AG04449 (cell line): ENCODE measurements around the gene XG.
"Not testable (repeated sequence)": the region's sequence is repeated elsewhere in the genome, so short reads cannot be mapped to it uniquely, and the experiment has no call there.

Experiments used
- CTCF ChIA-PET: fragments of 350-600 bp; formaldehyde crosslinking; extraction: SDS; loops from one replicate; lab custom pipeline; 2021; ENCODE audit warnings: antibody characterized with exemption; lab: Yijun Ruan, JAX
- POLR2A ChIA-PET: fragments of 400-600, 350-600 bp; formaldehyde crosslinking; extraction: SDS; loops from one replicate; lab custom pipeline; 2020; ENCODE audit warnings: antibody characterized with exemption, inconsistent platforms; lab: Yijun Ruan, JAX
- DNase-seq: peaks from one replicate; pipeline ENCODE4 v3.0.0-alpha.2; 2010; ENCODE audit warnings: low read depth, low spot score
- H3K4me3 ChIP-seq: 2 replicates; pipeline ENCODE4 v1.5.1; 2011; ENCODE audit warnings: low read depth, mild to moderate bottlenecking, control low read depth, low read length
- TF ChIP-seq, protein P1 (sequence below): IDR thresholded peaks from one replicate; pipeline ENCODE4 v1.5.1; 2011; ENCODE audit warnings: mild to moderate bottlenecking, moderate library complexity, low read length, control low read depth, inconsistent platforms; ENCODE audit not compliant: insufficient read depth; ENCODE audit errors: missing control alignments

XG gene

DNA sequence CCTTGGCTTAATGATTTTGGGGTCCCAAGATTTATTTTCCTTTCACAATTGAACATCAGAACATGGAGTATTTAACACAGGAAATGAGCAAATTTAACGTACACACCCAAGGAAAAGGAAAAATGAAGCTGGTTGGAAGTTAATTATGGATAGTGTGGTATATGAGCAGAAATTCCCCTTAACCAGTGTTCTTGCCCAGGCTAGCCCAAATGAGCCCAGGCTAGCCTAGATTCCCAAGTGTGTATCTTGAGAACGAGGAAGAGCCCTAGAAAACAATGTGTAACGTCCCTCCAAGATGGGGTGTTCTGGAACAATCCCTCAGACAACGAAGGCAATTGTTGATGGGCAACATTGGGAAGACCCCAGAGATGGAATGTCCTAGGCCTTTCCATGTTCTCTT lies 33.7 kb downstream of the XG start:
- no peak for DNase-seq
- TF ChIP-seq, protein P1, sequence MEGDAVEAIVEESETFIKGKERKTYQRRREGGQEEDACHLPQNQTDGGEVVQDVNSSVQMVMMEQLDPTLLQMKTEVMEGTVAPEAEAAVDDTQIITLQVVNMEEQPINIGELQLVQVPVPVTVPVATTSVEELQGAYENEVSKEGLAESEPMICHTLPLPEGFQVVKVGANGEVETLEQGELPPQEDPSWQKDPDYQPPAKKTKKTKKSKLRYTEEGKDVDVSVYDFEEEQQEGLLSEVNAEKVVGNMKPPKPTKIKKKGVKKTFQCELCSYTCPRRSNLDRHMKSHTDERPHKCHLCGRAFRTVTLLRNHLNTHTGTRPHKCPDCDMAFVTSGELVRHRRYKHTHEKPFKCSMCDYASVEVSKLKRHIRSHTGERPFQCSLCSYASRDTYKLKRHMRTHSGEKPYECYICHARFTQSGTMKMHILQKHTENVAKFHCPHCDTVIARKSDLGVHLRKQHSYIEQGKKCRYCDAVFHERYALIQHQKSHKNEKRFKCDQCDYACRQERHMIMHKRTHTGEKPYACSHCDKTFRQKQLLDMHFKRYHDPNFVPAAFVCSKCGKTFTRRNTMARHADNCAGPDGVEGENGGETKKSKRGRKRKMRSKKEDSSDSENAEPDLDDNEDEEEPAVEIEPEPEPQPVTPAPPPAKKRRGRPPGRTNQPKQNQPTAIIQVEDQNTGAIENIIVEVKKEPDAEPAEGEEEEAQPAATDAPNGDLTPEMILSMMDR = no peak
- CTCF ChIA-PET = no interaction called here
- POLR2A ChIA-PET = no interaction called here
- no peak overlapping the region for H3K4me3 ChIP-seq

DNA sequence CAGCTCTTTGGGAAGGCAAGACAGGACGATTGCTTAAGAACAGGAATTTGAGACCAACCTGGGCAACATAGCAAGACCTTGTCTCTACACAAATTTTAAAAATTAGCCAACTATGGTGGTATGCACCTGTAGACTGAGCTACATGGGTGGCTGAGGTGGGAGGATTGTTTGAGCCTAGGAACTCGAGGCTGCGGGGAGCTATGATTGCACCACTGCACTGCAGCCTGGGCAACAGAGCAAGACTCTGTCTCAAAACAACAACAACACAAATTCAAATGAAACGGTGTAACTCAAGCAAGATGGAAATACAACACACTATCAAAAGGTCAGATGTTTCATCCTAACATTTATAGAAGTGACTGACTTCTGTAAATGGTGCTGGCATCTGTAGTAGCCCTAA lies 37.1 kb downstream of the XG start:
- TF ChIP-seq, protein P1 = no peak
- no peak overlapping the region for H3K4me3 ChIP-seq
- CTCF ChIA-PET = no interaction called here
- no peak for DNase-seq
- POLR2A ChIA-PET = no interaction called here

DNA sequence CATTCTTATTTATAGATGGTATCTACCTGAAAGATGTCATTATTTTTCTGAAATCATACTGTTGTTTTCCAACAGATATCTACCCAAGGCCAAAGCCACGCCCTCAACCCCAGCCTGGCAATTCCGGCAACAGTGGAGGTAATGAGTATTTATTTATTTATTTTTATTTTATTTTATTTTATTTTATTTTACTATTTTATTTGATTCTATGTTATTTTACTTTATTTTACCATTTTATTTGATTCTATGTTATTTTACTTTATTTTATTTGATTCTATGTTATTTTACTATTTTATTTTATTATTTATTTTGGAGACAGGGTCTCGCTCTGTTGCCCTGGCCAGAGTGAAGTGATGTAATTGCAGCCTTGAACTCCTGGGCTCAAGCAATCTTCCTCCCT lies 37.7 kb downstream of the XG start:
- POLR2A ChIA-PET = no interaction called here
- TF ChIP-seq, protein P1 = no peak
- CTCF ChIA-PET = no interaction called here
- no peak overlapping the region for H3K4me3 ChIP-seq
- no peak for DNase-seq

DNA sequence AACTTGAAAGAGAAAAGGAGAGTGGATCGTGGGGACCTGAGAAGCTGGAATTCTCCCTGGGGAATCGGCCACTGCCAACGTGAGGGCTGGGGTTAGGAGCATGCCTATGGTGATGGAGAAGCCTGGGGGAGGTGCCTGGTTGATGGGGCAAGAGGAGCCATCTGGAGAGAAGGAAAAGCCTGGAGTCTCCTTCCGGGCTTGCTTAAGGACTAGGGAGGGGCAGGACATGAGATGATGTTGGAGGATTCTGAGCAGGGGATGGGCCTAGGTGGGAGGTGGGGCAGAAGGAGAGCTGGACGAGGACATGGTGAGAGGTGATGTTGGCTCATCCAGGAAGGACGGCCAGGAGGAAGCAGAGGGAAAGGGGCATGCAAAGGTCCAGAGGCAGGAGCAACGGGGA lies 41.9 kb downstream of the XG start:
- no peak overlapping the region for H3K4me3 ChIP-seq
- ChIA-PET POLR2A (no interaction called here), CTCF (no interaction called here)
- no peak for DNase-seq
- TF ChIP-seq, protein P1 = no peak

DNA sequence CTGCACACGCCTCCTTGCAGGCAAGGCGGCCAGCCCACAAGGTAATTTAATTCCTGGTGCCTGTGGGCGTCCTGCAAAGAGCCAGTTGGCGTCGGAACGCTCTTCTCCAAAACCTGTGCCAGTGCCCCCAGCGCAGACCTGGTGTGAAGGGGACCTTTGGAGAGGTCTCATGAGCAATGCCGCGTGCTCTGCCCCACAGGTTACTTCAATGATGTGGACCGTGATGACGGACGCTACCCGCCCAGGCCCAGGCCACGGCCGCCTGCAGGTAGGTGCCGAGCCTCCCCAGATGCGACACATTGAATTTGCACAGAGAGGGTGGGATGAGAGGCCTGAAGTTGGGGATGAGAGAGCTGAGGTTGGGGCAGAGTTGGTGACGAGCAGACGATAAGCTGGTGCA lies 42.5 kb downstream of the XG start:
- CTCF ChIA-PET = no interaction called here

DNA sequence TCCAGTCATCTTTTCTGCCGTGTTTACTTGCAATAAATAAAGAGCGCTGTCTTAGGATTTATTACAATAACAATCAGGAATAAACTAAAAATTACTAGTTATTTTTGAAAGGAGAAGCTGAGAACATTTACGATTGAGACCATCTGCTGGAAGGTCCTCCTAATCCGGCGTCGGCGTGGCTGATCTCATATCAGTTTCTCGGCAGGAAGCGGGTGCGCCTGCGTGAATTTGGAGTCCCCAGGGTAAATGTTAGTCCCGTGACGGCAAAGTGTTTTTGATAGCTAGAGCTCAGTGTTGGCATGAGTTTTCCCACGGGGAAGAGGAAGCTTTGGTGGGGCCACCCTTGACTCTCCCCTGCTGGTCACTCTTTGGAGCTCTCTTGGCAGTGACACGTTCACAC lies 45.0 kb downstream of the XG start:
- DNase-seq, H3K4me3 ChIP-seq, POLR2A ChIA-PET, CTCF ChIA-PET: not testable (repeated sequence)

More for the DNA sequence above, 42.5 kb downstream of the XG start:
- no peak overlapping the region for H3K4me3 ChIP-seq
- no peak for DNase-seq
- TF ChIP-seq, protein P1 = no peak
- POLR2A ChIA-PET = no interaction called here

DNA sequence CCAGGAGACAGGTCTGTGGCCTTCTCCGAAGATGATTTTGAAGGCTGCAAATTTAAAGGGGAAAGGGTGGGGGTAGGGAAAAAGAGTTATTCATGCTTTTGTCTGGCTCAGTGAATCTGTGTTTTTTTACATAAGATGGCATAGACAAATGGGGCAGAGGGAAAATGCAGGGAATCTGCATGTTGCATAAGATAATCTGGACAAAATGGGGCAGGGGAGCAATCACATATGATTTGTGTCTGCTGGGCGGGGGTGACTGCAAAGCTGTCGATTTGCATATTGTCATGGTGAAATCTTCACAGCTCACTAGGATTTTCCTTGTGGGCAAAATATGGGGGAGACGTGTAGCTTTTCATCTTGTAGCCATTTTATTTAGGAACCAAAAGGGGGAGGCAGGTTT lies 47.5 kb downstream of the XG start:
- DNase-seq = no peak
- ChIA-PET CTCF (no interaction called here), POLR2A (no interaction called here)
- TF ChIP-seq, protein P1 = no peak
- no peak overlapping the region for H3K4me3 ChIP-seq

DNA sequence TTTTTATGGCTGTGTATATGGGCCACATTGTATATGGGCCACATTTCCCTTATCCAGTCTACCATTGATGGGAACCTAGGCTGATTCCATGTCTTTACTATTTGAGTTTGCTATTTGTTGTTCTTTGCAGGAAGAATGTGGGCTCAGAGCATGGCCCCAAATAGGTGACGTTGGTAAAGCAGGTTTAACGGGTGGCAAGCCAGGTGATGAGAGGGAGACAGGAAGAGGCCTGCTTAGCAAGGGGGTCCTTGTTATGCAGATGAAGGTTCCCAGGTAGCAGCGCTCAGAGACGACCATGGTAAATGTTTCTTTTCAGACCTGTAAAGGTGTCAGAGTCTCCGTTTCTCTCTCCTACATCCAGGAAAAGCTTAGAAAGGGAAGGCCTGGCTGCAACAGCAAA lies 48.1 kb downstream of the XG start:
- DNase-seq, POLR2A ChIA-PET, H3K4me3 ChIP-seq, CTCF ChIA-PET: not testable (repeated sequence)
